ENCODE data around the gene JPH2.

Gene JPH2

DNA sequence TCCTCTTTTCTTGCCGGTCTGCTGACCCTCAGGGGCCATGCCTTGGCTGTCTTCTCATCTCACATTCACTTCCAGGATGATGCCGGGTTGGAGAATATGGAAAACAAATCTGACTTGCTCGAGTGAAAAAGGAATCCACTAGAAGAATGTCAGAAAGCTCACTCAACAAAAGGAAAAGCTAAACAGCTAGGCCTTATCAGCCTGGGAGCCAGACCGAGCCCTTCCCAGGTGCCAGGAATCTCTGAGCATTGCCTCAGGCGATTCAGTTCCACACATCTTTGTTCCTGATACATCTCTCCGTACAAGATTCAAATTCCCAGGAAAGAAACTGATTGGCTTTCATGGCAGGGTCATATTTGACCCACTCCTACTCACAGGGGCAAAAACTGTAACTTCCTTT is 32.8 kb upstream of the JPH2 start:
- no peak overlapping the region for H3K4me3 ChIP-seq (ENCODE audit: insufficient read depth, low read length, poor library complexity, severe bottlenecking)
- TF ChIP-seq EZH2phosphoT487 (conservative IDR thresholded peaks at IDR 0.05; ENCODE audit: low read length) = no peak
- TF ChIP-seq, protein P1, sequence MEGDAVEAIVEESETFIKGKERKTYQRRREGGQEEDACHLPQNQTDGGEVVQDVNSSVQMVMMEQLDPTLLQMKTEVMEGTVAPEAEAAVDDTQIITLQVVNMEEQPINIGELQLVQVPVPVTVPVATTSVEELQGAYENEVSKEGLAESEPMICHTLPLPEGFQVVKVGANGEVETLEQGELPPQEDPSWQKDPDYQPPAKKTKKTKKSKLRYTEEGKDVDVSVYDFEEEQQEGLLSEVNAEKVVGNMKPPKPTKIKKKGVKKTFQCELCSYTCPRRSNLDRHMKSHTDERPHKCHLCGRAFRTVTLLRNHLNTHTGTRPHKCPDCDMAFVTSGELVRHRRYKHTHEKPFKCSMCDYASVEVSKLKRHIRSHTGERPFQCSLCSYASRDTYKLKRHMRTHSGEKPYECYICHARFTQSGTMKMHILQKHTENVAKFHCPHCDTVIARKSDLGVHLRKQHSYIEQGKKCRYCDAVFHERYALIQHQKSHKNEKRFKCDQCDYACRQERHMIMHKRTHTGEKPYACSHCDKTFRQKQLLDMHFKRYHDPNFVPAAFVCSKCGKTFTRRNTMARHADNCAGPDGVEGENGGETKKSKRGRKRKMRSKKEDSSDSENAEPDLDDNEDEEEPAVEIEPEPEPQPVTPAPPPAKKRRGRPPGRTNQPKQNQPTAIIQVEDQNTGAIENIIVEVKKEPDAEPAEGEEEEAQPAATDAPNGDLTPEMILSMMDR (IDR thresholded peaks at IDR 0.05; ENCODE audit: insufficient read depth, low read length, poor library complexity, severe bottlenecking) = no peak
- no peaks in the 10 kb centered on the region for H3K79me2 ChIP-seq (ENCODE audit: insufficient read depth, low read length)
- no peak overlapping the region for H3K9ac ChIP-seq (ENCODE audit: low read length)
- H3K9me3 ChIP-seq (ENCODE audit: insufficient read depth, low read length) = no peaks in the 10 kb centered on the region
- no peaks in the 10 kb centered on the region for H3K27me3 ChIP-seq (ENCODE audit: low read length)
- no peaks in the 10 kb centered on the region for H4K20me1 ChIP-seq (ENCODE audit: low read depth, low read length)
- no peaks in the 10 kb centered on the region for H3K9me2 ChIP-seq (replicated peaks; ENCODE audit: insufficient read depth, low read length)
- H3K36me3 ChIP-seq (ENCODE audit: low read length) = no peaks in the 10 kb centered on the region
- H3K27ac ChIP-seq (ENCODE audit: low read depth, low read length) = no peak overlapping the region
- no peak overlapping the region for H2AFZ ChIP-seq (ENCODE audit: low read depth, low read length, severe bottlenecking)
- H3F3A ChIP-seq (ENCODE audit: insufficient read depth) = no peaks in the 10 kb centered on the region
- no peak overlapping the region for H3K4me2 ChIP-seq (ENCODE audit: low read depth, low read length, poor library complexity, severe bottlenecking)

DNA sequence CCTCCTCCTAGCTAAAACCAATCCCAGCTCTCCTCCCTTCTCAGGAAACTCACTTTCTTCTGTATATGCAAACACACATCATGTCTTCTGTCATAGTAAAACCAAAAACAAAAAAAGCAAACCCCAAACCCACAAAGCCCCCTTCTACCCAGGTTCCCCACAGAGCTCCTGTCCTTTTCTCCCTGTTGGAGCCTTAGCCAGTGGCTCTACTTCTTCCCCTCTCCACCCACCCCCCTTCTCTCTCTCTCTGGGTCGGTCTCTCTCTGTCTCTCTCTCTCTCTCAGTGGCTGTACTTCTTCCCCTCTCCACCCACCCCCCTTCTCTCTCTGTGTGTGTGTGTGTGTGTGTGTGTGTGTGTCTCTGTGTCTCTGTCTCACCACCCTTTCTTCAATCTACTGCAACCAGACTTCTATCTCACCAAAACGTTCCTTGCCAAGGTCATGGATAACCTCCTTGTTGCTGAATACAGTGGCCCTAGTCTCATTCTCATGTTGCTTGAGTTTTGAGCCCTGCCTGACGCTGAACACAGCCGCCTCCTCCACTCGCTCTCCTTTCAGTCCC is 32.3 kb upstream of the JPH2 start:
- H3K4me2 ChIP-seq (ENCODE audit: low read depth, low read length, poor library complexity, severe bottlenecking) = no peak overlapping the region
- H3K4me3 ChIP-seq (ENCODE audit: insufficient read depth, low read length, poor library complexity, severe bottlenecking) = no peak overlapping the region
- H4K20me1 ChIP-seq (ENCODE audit: low read depth, low read length) = no peaks in the 10 kb centered on the region
- H3K9me3 ChIP-seq (ENCODE audit: insufficient read depth, low read length) = no peaks in the 10 kb centered on the region
- TF ChIP-seq, protein P1 (IDR thresholded peaks at IDR 0.05; ENCODE audit: insufficient read depth, low read length, poor library complexity, severe bottlenecking) = no peak
- no peak for TF ChIP-seq EZH2phosphoT487 (conservative IDR thresholded peaks at IDR 0.05; ENCODE audit: low read length)
- no peak overlapping the region for H3K27ac ChIP-seq (ENCODE audit: low read depth, low read length)
- H3K36me3 ChIP-seq (ENCODE audit: low read length) = no peaks in the 10 kb centered on the region
- H3K79me2 ChIP-seq (ENCODE audit: insufficient read depth, low read length) = no peaks in the 10 kb centered on the region
- no peaks in the 10 kb centered on the region for H3K27me3 ChIP-seq (ENCODE audit: low read length)
- H3K9me2 ChIP-seq (replicated peaks; ENCODE audit: insufficient read depth, low read length) = no peaks in the 10 kb centered on the region
- H3K9ac ChIP-seq (ENCODE audit: low read length) = no peak overlapping the region
- H3F3A ChIP-seq (ENCODE audit: insufficient read depth) = no peaks in the 10 kb centered on the region
- H2AFZ ChIP-seq (ENCODE audit: low read depth, low read length, severe bottlenecking) = no peak overlapping the region

DNA sequence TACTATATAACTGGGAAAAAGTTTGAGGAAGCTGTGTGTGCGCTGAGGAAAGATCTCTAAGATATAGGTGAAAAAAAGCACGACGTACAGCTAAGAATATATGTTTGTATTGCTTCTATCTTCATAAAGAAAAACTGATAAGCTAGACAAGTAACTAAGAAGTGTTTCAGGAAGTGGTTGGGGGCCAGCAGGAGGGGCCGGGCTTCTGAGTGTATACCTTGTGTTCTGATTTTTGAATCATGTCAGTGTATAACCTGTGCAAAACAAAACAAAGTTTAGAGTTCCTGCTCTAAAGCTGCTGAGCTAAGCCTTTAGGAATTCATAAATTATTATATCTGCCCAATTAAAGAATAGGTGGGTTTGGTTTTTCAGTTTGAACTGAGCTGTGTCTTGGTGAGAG is 31.5 kb upstream of the JPH2 start:
- Histone ChIP-seq H2AFZ (ENCODE audit: low read depth, low read length, severe bottlenecking) (no peak overlapping the region), H3K9me2 (replicated peaks; ENCODE audit: insufficient read depth, low read length) (no peaks in the 10 kb centered on the region), H3K27me3 (ENCODE audit: low read length) (no peaks in the 10 kb centered on the region), H3K79me2 (ENCODE audit: insufficient read depth, low read length) (no peaks in the 10 kb centered on the region), H3K9ac (ENCODE audit: low read length) (no peak overlapping the region), H3K36me3 (ENCODE audit: low read length) (no peaks in the 10 kb centered on the region), H3K4me3 (ENCODE audit: insufficient read depth, low read length, poor library complexity, severe bottlenecking) (no peak overlapping the region), H3F3A (ENCODE audit: insufficient read depth) (no peaks in the 10 kb centered on the region), H3K4me2 (ENCODE audit: low read depth, low read length, poor library complexity, severe bottlenecking) (no peak overlapping the region), H4K20me1 (ENCODE audit: low read depth, low read length) (no peaks in the 10 kb centered on the region), H3K27ac (ENCODE audit: low read depth, low read length) (no peak overlapping the region), H3K9me3 (ENCODE audit: insufficient read depth, low read length) (no peaks in the 10 kb centered on the region)
- no peak for TF ChIP-seq EZH2phosphoT487 (conservative IDR thresholded peaks at IDR 0.05; ENCODE audit: low read length)

DNA sequence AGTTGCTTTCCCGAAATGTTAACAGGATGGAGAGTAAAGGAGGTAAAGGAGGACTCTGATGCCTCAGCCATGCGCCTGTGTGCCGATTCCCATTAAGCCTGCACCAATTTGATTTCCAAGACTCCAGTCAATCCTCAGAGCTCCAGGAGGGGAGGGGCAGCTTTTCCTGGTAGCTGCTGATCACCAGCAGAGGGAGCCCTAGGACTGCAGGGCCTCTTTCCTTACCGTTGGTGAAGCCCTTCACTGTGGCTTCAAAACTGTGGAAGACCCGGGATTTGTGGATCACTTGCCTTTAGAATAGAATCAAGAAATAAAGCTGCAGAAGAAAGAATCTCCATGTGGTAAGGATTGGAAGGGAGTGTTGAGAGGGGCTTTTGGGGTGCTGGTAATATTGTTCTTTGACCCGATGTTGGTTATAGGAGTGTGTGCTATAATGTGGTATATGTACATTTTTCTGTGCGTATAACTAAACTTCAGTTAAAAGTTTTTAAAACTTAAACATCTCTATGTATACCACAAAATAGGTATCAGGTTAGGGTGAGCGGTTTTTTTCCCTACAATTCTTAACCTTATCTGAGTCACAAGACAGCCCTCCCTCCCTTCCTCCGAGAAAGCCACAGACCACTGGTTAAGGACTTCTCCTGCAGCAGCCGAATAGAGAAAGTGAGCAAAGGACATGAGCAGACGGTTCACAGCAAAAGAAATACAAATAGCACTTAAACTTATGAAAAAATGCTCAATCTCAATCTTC is 30.5 kb upstream of the JPH2 start:
- no peaks in the 10 kb centered on the region for H3K79me2 ChIP-seq (ENCODE audit: insufficient read depth, low read length)
- no peak for TF ChIP-seq EZH2phosphoT487 (conservative IDR thresholded peaks at IDR 0.05; ENCODE audit: low read length)
- TF ChIP-seq, protein P1 (IDR thresholded peaks at IDR 0.05; ENCODE audit: insufficient read depth, low read length, poor library complexity, severe bottlenecking) = peak; percentile 86
- H2AFZ ChIP-seq (ENCODE audit: low read depth, low read length, severe bottlenecking) = no peak overlapping the region
- H3K36me3 ChIP-seq (ENCODE audit: low read length) = no peaks in the 10 kb centered on the region
- H4K20me1 ChIP-seq (ENCODE audit: low read depth, low read length) = no peaks in the 10 kb centered on the region
- H3K4me3 ChIP-seq (ENCODE audit: insufficient read depth, low read length, poor library complexity, severe bottlenecking) = no peak overlapping the region
- no peaks in the 10 kb centered on the region for H3K9me2 ChIP-seq (replicated peaks; ENCODE audit: insufficient read depth, low read length)
- H3K9ac ChIP-seq (ENCODE audit: low read length) = no peak overlapping the region
- no peaks in the 10 kb centered on the region for H3F3A ChIP-seq (ENCODE audit: insufficient read depth)
- no peak overlapping the region for H3K27ac ChIP-seq (ENCODE audit: low read depth, low read length)
- no peaks in the 10 kb centered on the region for H3K27me3 ChIP-seq (ENCODE audit: low read length)
- H3K9me3 ChIP-seq (ENCODE audit: insufficient read depth, low read length) = no peaks in the 10 kb centered on the region
- H3K4me2 ChIP-seq (ENCODE audit: low read depth, low read length, poor library complexity, severe bottlenecking) = no peak overlapping the region

All from SU-DHL-6 (cell line).